CD4-positive, CD25-positive, alpha-beta regulatory T cell (primary cell): ENCODE measurements around the gene EPHB1. TPM values are rescaled to one million over a fixed set of nuclear protein-coding genes. Genes with fewer than 3 reads are reported as not detected.

Experiments used
- ATAC-seq, 2 donors: fragments of 150-1000 bp; cut with Tn5 transposase; one replicate each; pipeline ENCODE4 v1.10.0; 2021; ENCODE audit warnings: low read depth in 2 of 2, moderate number of reproducible peaks in 2 of 2, moderate library complexity in 1 of 2
- DNase-seq, 3 donors: peaks; one replicate each; pipeline versions ENCODE4 v3.0.0 to v3.0.0-alpha.2; 2012 to 2022; ENCODE audit warnings: mixed read lengths in 1 of 3
- H3K27ac ChIP-seq: one replicate; pipeline ENCODE4 v1.7.0; 2013; ENCODE audit warnings: mild to moderate bottlenecking, low read length; ENCODE audit not compliant: insufficient read depth, poor library complexity, severe bottlenecking
- H3K27me3 ChIP-seq: one replicate; pipeline ENCODE4 v1.7.0; 2013; ENCODE audit warnings: low read length; ENCODE audit not compliant: control insufficient read depth, insufficient read depth
- H3K36me3 ChIP-seq: one replicate; pipeline ENCODE4 v1.7.0; 2013; ENCODE audit warnings: mild to moderate bottlenecking, low read length, moderate library complexity; ENCODE audit not compliant: control insufficient read depth, insufficient read depth
- H3K4me1 ChIP-seq: 2 replicates; pipeline ENCODE4 v1.7.0; 2013; ENCODE audit warnings: mild to moderate bottlenecking, low read length; ENCODE audit not compliant: insufficient read depth, control insufficient read depth, poor library complexity, severe bottlenecking
- H3K4me3 ChIP-seq: one replicate; pipeline ENCODE4 v1.7.0; 2013; ENCODE audit warnings: low read depth, mild to moderate bottlenecking, low read length, moderate library complexity
- H3K9me3 ChIP-seq, 2 experiments: 1 replicate in 1 of 2; 2 replicates in 1 of 2; pipeline ENCODE4 v1.7.0; 2013; ENCODE audit warnings: low read length in 2 of 2, mild to moderate bottlenecking in 1 of 2, moderate library complexity in 1 of 2; ENCODE audit not compliant: control insufficient read depth in 2 of 2
- H3K27ac Mint-ChIP-seq, 3 donors: one replicate each; pipeline ENCODE4 v1.8.0; 2020 to 2022; ENCODE audit warnings: mild to moderate bottlenecking in 3 of 3, mixed read lengths in 3 of 3, moderate library complexity in 2 of 3
- H3K27me3 Mint-ChIP-seq: one replicate; pipeline ENCODE4 v1.8.0; 2022; ENCODE audit warnings: mild to moderate bottlenecking, mixed read lengths
- H3K36me3 Mint-ChIP-seq: one replicate; pipeline ENCODE4 v1.8.0; 2020; ENCODE audit warnings: mixed read lengths
- H3K4me1 Mint-ChIP-seq, 4 donors: one replicate each; pipeline ENCODE4 v1.8.0; 2020 to 2022; ENCODE audit warnings: mixed read lengths in 4 of 4, mild to moderate bottlenecking in 1 of 4
- H3K4me3 Mint-ChIP-seq, 4 donors: one replicate each; pipeline ENCODE4 v1.8.0; 2020 to 2022; ENCODE audit warnings: mild to moderate bottlenecking in 4 of 4, mixed read lengths in 4 of 4, moderate library complexity in 3 of 4
- H3K9me3 Mint-ChIP-seq, 7 donors: one replicate each; pipeline ENCODE4 v1.8.0; 2020 to 2022; ENCODE audit warnings: mixed read lengths in 7 of 7, mild to moderate bottlenecking in 3 of 7, moderate library complexity in 2 of 7
- polyA plus RNA-seq, 4 donors: library from polyadenylated mRNA; unstranded; fragments of 300-500 nt; fragmentation: Illumina TruSeq; gene quantifications; one replicate each; pipeline ENCODE4 v1.2.3, GENCODE V29; 2021
- total RNA-seq: library from RNA; stranded (reverse); gene quantifications from one replicate; pipeline ENCODE4 v1.2.3, GENCODE V29; 2022

The EPHB1 gene
- total and polyA plus RNA-seq, 5 donors from 2014 or later: 0.32 to 2.1 (median 0.84) TPM

DNA sequence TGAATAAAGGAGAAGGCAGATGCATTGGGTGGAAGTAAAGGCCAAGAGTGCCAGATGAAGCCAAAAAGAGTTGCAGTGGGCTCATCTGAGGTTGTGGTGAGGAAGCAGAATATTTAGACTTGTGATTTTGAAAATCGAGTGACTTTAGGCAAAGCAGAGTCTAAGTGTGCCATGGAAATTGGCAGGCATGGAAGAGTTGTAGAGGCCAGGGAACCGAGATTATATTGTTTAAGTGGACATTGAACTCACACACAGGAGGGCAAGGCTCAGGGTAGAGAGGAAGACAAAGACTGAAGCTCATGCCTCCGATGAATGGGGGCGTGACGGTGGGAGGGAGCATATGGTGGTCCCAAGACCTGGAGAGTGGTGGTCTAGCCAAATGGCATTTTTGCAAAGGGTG, 347.5 kb downstream of the EPHB1 start:
- Mint-ChIP-seq H3K9me3 (no peaks in the 10 kb centered on the region), H3K27me3 (peaks cover 4% of the 10 kb centered on the region), H3K4me1 (no peaks in the 10 kb centered on the region), H3K36me3 (no peaks in the 10 kb centered on the region), H3K27ac (no peak overlapping the region), H3K4me3 (no peak overlapping the region)
- H3K4me1 ChIP-seq: no peaks in the 10 kb centered on the region
- H3K4me3 ChIP-seq: no peak overlapping the region
- H3K27me3 ChIP-seq: no peaks in the 10 kb centered on the region
- no peak for ATAC-seq
- H3K36me3 ChIP-seq: no peaks in the 10 kb centered on the region
- H3K27ac ChIP-seq: no peak overlapping the region
- DNase-seq: no peak
- no peaks in the 10 kb centered on the region for H3K9me3 ChIP-seq

DNA sequence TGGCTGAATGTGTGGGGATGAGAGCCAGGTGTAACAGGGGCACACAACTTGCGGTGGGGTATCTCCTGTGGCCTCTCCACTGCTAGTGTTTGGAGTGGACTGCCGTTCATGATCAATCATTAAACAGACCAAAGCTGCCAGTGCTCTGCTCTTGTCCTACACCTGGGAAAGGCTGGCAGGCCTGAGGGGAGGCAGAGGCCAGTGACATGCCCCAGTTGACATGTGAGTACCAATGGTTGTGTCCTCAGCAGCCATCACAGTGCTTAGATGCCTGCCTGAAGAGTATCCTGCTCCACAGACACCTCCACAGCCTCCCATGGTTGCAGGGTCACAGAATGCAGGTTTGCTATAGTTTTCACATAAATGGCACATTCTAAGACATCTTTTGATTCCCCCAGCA, 348.4 kb downstream of the EPHB1 start:
- Histone ChIP-seq H3K27ac (no peak overlapping the region), H3K36me3 (no peaks in the 10 kb centered on the region), H3K27me3 (no peaks in the 10 kb centered on the region), H3K9me3 (no peaks in the 10 kb centered on the region), H3K4me1 (no peaks in the 10 kb centered on the region), H3K4me3 (no peak overlapping the region)
- no peaks in the 10 kb centered on the region for H3K9me3 Mint-ChIP-seq
- peaks cover 4% of the 10 kb centered on the region for H3K27me3 Mint-ChIP-seq
- no peak overlapping the region for H3K4me3 Mint-ChIP-seq
- DNase-seq (no peak), ATAC-seq (no peak)
- no peaks in the 10 kb centered on the region for H3K36me3 Mint-ChIP-seq
- no peaks in the 10 kb centered on the region for H3K4me1 Mint-ChIP-seq
- no peak overlapping the region for H3K27ac Mint-ChIP-seq

DNA sequence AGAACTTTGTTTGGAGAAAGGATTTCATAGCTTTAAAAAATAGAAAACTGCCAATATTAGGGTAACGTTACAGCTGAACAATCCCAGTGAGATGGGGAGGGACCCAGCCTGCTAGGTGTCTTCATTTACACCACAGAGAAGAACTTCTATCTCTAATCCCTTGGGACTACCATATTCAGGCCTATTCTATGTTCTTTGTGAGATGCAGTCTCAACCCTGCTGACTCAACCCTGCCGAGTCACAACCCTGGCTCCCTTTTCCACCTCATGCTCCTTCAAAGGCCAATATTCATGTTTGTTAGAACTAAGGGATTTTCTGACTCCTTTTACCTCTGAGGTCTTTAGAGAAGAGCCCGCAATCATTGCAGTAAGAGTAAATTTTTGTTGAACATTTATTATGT, 350.5 kb downstream of the EPHB1 start:
- H3K9me3 Mint-ChIP-seq: peaks cover 0 to 2% (median 0%) of the 10 kb centered on the region in 7 donors
- Histone ChIP-seq H3K27me3 (no peaks in the 10 kb centered on the region), H3K9me3 (no peaks in the 10 kb centered on the region), H3K27ac (no peak overlapping the region), H3K4me3 (no peak overlapping the region), H3K4me1 (no peaks in the 10 kb centered on the region), H3K36me3 (no peaks in the 10 kb centered on the region)
- peaks cover 4% of the 10 kb centered on the region for H3K27me3 Mint-ChIP-seq
- H3K27ac Mint-ChIP-seq: no peak overlapping the region
- no peak overlapping the region for H3K4me3 Mint-ChIP-seq
- no peaks in the 10 kb centered on the region for H3K4me1 Mint-ChIP-seq
- no peak for ATAC-seq
- no peaks in the 10 kb centered on the region for H3K36me3 Mint-ChIP-seq
- no peak for DNase-seq

DNA sequence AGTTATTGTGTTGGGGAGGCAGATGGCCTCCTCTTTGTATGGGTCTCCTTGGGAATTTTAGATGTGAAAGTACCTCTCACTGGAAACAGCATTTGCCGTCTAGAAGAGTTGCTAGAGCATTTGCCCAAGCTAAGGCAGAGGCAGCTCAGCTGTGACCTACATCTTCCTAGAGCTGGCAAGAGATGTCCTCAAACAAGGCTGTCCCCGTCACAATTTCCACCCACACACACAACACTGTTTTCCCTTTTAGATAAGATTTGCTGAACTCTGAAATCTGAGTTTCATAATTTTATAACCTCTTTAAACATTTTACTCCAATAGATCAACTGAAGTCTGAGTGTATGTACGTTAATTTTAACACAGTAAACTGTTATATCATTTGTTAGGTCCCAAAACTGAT, 352.6 kb downstream of the EPHB1 start:
- peaks cover 11% of the 10 kb centered on the region for H3K27me3 Mint-ChIP-seq
- H3K4me3 Mint-ChIP-seq: no peak overlapping the region
- Histone ChIP-seq H3K9me3 (no peaks in the 10 kb centered on the region), H3K4me3 (no peak overlapping the region), H3K36me3 (no peaks in the 10 kb centered on the region), H3K27me3 (no peaks in the 10 kb centered on the region), H3K27ac (no peak overlapping the region), H3K4me1 (no peaks in the 10 kb centered on the region)
- H3K36me3 Mint-ChIP-seq: no peaks in the 10 kb centered on the region
- peaks cover 0 to 3% (median 0%) of the 10 kb centered on the region in 7 donors for H3K9me3 Mint-ChIP-seq
- no peak overlapping the region for H3K27ac Mint-ChIP-seq
- ATAC-seq: no peak
- no peak for DNase-seq
- no peaks in the 10 kb centered on the region for H3K4me1 Mint-ChIP-seq

DNA sequence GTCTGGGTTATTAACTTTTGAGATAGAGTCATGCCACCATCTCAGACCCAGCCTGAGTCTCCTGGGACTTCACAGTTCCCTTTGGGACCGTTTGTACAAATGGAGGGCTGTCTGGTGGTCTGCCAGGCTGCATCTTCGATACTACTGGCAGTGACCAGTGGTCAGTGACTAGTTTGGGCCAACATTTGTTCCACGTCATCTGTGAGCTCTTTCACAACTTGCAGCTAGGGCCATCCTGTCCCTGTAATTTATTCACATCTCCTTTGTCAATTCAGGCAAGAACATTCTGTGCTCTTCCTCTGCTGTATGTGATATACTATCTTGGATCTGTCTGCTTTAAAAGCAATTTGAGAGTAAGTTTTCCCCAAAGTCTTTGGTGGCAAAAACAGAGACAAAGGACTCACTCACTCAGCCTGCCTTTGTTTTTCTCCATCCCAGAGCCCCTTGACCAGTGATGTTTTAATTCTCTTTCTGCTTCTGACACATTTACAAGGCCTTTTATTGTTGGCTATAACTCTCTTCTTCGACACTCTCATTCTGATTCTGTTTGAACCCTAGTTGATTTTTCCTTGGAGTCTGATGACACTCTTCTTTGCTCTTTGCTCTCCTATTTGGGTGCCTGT, 353.4 kb downstream of the EPHB1 start:
- no peaks in the 10 kb centered on the region for H3K9me3 ChIP-seq
- Mint-ChIP-seq H3K27ac (no peak overlapping the region), H3K27me3 (peaks cover 11% of the 10 kb centered on the region), H3K9me3 (peaks cover 0 to 3% (median 0%) of the 10 kb centered on the region in 7 donors), H3K36me3 (no peaks in the 10 kb centered on the region), H3K4me1 (no peaks in the 10 kb centered on the region), H3K4me3 (no peak overlapping the region)
- H3K4me3 ChIP-seq: no peak overlapping the region
- H3K36me3 ChIP-seq: no peaks in the 10 kb centered on the region
- no peaks in the 10 kb centered on the region for H3K4me1 ChIP-seq
- no peak for ATAC-seq
- DNase-seq: no peak
- H3K27ac ChIP-seq: no peak overlapping the region
- H3K27me3 ChIP-seq: no peaks in the 10 kb centered on the region

DNA sequence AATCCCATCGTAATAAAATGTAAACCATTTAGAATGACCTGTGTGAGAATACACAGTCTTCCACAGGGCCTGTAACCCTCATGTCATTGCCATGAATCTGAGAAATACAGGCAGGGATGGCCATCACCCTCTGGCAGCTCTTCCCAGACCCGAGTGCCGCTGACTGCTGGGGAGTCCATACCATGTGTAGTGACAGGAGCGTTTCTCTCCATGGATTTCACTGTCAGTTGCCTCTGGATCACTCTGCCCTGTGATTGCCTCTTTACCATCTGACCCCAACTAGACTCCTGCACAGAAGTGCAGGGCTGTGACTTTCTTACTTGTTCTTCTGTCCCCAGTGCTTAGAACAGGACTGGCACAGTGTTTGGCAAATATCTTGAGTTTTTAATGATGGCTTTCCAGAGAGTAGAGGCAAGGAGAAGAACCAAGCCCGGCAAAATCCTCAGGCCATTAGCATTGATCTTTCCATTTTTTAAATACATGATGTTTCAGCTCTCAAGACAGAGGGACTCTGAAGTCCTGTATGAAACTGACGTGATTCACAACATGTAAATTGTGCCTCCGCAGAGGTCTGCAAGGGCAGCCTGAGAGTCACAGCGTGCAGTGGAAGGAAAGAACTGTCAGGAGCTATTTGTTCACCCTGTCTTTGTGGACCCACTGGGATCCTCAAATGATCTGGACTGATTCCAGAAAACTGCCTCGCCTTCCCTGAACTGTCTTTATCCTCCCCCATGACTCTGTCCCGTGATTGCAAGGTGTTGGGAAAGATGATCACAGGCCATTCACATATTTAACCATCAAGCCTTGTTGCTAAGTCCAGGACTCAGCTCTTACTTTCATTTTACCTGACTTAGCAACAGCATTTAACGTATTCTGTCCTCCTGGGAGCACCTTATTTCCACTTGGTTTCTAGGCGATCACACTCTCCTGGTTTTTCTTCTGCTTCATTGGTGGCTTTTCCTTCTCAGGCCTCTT, 354.9 kb downstream of the EPHB1 start:
- no peaks in the 10 kb centered on the region for H3K36me3 ChIP-seq
- H3K27me3 ChIP-seq: no peaks in the 10 kb centered on the region
- Mint-ChIP-seq H3K27me3 (peaks cover 7% of the 10 kb centered on the region), H3K4me3 (no peak overlapping the region), H3K9me3 (peaks cover 0 to 5% (median 2%) of the 10 kb centered on the region in 7 donors), H3K36me3 (no peaks in the 10 kb centered on the region), H3K4me1 (no peaks in the 10 kb centered on the region), H3K27ac (no peak overlapping the region)
- no peaks in the 10 kb centered on the region for H3K4me1 ChIP-seq
- H3K4me3 ChIP-seq: no peak overlapping the region
- H3K9me3 ChIP-seq: no peaks in the 10 kb centered on the region
- DNase-seq (no peak), ATAC-seq (no peak)
- no peak overlapping the region for H3K27ac ChIP-seq

DNA sequence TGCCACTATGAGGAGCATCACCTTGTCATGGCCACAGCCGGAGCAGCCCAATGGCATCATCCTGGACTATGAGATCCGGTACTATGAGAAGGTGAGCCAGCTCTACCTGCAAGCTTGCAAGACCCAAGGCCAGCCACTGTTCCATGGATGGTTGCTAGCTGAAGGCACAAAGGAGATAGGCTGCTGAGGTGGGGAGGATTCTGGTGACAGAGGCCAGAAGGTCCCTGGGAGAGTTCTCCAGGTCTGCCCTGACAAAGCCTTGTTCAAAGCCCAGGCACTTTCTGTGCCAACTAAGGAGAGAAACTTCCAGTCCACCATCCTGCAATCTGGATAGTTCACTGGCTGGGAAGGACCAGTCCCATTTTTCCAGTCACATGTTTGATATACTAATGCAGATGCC, 359.1 kb downstream of the EPHB1 start:
- Histone ChIP-seq H3K36me3 (no peaks in the 10 kb centered on the region), H3K27ac (no peak overlapping the region), H3K9me3 (no peaks in the 10 kb centered on the region), H3K4me1 (no peaks in the 10 kb centered on the region), H3K4me3 (no peak overlapping the region), H3K27me3 (no peaks in the 10 kb centered on the region)
- ATAC-seq (no peak), DNase-seq (no peak)
- Mint-ChIP-seq H3K4me1 (no peaks in the 10 kb centered on the region), H3K27me3 (peaks cover 7% of the 10 kb centered on the region), H3K4me3 (no peak overlapping the region), H3K36me3 (no peaks in the 10 kb centered on the region), H3K9me3 (peaks cover 0 to 9% (median 2%) of the 10 kb centered on the region in 7 donors), H3K27ac (no peak overlapping the region)
